Peyer's patch (tissue), 4 donors: ENCODE results near the gene CBLIF.

Experiments used
- POLR2A ChIP-seq, 2 donors: fragments of 450-650 bp; IDR thresholded peaks; one replicate each; pipeline ENCODE4 v1.5.1; 2017; ENCODE audit warnings: antibody characterized with exemption in 2 of 2, mild to moderate bottlenecking in 2 of 2, moderate library complexity in 2 of 2
- TF ChIP-seq, protein P1 (sequence below), 6 experiments: fragments of 450-650 bp in 4 of 6; fragments of 200-600 bp in 2 of 6; sonication (generic) in 1 of 6; IDR thresholded peaks; one replicate each; pipeline ENCODE4 v1.5.1; 2017 to 2019; ENCODE audit warnings: antibody characterized with exemption in 6 of 6, mild to moderate bottlenecking in 3 of 6, moderate library complexity in 1 of 6

DNA sequence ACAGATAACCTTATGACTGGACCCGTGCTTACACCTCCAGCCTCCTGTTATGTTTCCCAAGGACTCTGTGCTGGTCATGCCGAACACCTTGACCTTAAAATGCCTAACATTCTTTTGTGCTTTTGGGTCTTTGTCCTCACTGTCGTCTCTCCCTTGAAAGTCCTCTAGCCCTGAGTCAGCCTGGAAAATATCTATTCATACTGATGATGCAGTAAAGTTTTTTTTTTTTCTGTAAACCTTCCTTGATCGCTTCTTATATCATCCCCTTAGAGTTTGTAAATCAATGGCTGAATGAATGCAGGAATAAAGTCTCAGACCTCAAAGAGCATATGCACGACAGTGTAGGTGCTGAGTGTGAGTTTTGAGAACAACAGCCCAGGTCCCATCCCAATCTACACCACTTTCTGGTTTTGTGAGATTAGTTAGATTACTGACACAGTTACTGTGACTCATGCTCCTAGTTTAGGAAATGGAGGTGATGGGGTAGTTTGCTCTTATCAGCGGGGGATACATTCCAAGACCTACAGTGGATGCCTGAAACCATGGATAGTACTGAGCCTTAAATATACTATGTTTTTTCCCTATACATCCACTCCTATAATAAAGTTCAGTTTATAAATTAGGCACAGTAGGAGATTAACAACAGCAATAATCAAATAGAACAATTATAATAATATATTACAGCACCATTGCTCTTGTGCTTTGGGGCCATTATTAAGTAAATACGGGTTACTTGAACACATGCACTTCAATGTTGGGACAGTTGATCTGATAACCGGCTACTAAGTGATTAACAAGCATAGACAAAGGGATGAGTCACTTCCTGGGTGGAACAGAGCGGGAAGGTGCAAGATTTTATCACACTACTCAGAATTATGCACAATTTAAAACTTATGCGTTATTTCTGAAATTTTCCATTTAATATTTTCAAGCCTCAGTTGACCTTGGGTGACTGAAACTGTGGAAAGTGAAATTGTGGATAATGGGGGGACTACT lies 12.4 kb upstream of the CBLIF start:
- TF ChIP-seq, protein P1, sequence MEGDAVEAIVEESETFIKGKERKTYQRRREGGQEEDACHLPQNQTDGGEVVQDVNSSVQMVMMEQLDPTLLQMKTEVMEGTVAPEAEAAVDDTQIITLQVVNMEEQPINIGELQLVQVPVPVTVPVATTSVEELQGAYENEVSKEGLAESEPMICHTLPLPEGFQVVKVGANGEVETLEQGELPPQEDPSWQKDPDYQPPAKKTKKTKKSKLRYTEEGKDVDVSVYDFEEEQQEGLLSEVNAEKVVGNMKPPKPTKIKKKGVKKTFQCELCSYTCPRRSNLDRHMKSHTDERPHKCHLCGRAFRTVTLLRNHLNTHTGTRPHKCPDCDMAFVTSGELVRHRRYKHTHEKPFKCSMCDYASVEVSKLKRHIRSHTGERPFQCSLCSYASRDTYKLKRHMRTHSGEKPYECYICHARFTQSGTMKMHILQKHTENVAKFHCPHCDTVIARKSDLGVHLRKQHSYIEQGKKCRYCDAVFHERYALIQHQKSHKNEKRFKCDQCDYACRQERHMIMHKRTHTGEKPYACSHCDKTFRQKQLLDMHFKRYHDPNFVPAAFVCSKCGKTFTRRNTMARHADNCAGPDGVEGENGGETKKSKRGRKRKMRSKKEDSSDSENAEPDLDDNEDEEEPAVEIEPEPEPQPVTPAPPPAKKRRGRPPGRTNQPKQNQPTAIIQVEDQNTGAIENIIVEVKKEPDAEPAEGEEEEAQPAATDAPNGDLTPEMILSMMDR (IDR thresholded peaks at IDR 0.05): no peak
- TF ChIP-seq POLR2A (IDR thresholded peaks at IDR 0.05): no peak
